ENCODE results near the gene ENGASE.

The ENGASE gene

DNA sequence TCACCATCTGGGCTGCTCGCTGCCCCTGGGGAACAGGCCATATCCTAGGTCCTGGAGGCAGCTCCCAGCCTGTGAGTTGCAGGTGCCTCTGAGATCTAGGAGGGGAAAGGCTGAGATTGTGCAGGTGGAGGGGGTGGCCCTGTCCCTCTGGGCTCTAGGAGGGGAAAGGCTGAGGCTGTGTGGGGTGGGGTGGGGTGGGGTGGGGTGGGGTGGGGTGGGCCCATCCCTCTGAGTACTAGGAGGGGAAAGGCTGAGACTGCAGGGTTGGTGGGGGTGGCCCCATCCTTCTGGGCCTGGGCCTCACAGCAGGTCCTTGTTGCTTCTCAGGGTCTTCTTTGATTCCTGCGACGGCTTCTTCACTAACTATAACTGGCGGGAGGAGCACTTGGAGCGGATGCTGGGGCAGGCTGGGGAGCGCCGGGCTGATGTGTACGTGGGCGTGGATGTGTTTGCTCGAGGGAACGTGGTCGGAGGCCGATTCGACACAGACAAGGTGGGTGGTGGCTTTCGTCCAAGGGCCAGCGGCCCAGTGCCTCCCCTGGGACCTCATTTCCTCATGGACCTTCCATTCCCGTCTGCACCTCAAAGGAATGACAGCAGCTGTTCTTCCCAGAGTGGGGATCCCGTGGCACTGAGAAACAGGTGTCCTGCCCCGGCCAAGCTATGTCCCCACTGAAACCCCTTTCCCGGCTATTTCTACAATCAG, 7.1 kb downstream of the ENGASE start:
- no peak for DNase-seq

DNA sequence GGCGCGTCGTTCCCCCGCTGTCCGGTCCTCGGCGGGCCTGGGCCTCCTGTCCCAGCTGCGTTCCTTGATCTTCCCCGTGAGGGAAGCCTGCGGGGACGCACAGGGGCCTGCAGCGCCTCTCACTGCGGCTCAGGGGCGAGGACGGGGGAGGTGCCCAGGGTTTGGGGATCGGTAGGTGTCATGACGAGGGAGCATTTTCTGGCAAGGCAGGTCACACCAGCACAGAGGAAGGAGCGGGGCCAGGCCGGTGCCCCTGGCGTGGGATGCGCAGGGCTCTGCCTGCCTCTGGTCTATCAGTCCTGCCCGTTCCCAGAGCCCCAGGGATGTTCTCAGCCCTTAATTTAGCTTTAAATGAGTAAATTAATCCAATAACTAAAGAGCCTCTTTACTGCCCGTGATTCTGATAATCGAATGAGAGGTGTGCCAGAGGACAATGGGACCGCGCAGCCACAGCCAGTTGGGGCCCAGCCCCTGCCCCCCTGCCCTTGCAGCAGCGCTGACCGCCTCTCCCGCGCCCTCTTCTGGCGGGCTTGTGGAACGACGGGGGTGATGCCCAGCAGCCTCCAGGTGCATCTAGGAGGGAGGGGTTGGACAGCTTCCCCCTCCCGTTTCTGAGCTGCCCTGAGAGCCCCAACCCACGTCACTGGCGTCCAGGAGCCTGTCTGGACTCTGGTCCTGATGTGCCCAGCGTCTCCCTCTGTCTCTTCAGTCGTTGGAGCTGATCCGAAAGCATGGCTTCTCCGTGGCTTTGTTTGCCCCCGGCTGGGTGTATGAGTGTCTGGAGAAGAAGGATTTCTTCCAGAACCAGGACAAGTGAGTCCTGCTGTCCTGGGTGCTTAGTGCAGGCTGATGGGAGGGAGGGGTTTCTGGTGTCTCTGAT, 7.9 kb downstream of the ENGASE start:
- no peak for DNase-seq

DNA sequence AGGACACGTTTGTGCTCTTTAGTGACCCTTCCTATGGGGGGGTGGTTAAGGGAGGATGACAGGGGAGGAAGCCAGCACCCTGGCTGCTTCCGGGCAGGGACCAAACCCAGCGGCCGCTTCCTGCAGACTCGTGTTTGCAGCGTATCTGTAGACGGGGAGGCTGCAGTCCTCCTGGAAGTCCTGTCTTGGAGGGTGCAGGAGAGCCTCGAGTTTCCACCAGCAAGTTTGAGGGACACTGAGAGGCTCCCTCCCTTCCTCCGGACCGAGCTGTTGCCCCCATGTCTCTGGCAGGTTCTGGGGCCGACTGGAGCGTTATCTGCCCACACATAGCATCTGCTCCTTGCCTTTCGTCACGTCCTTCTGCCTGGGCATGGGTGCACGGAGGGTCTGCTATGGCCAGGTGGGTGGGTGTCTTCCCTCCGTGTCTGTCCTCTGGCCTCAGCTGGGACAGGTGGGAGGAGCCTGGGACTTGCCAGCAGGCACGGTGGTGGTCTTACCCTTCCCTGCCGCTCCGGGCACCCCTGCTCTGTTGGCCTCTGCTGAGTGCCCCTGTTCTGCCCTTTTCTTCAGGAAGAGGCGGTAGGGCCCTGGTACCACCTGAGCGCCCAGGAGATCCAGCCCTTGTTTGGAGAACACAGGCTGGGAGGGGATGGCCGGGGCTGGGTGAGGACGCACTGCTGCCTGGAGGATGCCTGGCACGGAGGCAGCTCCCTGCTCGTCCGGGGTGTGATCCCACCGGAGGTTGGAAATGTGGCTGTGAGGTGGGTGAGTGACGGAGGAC, 8.8 kb downstream of the ENGASE start:
- DNase-seq = no peak

DNA sequence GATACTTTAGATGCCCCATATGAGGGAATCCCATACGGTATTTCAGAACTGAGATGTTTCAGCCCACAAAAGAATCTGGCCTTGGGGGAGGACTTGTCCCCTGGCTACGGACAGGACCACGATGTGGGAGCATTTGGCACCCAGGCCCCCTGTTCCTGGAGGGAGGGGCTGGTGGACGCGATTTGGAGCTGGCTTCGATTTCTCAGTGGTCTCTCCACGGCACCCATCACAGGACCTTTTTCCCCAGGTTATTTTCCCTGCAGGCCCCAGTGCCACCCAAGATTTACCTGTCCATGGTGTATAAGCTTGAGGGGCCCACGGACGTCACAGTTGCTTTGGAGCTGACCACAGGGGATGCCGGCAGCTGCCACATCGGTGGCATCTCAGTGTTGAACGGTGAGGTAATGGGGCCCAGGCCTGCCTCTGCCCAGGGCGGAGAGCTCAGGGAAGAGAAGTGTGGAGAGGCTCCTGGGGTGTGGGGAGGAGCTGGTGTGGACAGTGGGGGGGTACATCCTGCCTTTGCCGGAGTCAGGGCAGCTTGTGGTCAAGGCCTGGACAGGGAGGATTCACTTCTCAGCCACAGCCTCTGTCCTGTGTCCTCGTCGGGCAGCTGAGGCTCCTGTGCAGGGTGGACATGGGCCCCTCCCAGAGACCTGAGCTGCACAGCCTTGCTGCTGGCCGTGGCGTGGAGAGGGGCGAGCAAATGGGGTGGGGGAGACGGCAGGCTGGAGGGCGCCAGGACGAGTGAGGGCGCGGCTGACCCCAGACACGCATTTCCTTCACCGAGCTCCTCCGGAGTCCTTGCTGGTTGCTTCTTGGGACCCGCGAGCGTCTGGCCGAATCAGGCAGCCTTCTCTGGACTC, 9.9 kb downstream of the ENGASE start:
- DNase-seq = no peak

DNA sequence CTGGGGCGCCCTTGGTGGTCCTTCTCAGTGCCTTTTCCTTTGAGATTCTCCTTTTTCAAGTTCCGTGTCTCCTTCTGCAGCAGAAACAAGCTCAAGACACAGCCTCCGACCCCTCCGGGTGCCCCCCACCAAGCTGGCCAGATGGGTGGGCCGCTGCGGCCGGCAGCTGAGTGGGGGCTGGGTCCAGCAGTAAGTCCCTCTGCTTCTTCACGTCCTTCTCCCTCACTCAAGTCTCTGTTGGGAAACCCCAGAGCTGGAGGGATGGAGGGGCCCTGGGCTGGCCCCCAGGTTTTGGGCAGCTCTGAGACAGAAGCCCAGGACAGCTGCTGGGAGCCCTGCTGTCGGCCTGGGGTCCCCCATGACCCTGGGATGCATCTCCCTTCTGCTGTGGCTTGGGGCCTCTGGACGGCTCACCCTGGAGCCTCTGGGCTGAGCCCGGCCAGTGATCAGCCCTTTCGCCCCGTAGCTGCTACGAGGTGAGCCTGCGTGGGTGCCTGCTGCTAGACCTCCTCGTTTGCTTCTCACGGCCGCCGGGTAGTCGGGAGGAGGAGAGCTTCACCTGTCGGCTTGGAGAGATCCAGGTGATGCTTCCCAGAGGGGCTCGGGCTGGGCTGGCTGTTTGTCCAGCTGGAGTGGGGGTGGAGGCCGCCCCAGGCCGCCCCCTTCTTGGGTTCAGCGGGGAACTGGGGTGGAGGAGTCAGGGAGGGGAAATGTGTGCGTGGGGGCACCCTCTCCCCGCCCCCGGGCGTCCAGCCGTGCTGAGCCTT, 10.7 kb downstream of the ENGASE start:
- no peak for DNase-seq

DNA sequence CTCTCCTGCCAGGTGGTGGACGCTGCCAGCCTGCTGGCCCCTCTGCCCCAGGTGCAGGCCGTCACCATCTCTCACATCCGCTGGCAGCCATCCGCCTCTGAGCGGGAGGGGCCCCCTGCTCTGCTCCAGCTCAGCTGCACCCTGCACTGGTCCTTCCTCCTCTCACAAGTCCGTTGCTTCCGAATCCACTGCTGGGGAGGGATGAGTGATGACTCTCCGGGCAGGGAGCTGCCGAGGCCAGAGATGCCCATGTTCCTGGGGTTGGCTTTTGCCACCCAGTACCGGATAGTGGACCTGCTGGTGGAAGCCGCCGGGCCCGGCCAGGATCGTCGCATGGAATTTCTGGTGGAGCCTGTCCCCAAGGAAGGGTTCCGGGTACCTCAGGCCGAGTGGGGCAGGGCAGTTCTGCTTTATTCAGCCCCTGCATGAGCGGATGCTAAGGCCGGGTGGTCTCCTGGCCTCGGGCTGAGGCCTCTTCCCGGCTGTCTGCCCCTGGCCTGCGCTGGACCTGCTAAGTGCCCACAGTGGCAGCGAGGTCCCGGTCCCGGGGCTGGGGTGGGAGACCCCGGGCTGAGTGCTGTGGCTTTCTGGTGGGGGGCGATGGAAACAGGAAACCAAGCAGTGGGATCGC, 11.4 kb downstream of the ENGASE start:
- no peak for DNase-seq

DNA sequence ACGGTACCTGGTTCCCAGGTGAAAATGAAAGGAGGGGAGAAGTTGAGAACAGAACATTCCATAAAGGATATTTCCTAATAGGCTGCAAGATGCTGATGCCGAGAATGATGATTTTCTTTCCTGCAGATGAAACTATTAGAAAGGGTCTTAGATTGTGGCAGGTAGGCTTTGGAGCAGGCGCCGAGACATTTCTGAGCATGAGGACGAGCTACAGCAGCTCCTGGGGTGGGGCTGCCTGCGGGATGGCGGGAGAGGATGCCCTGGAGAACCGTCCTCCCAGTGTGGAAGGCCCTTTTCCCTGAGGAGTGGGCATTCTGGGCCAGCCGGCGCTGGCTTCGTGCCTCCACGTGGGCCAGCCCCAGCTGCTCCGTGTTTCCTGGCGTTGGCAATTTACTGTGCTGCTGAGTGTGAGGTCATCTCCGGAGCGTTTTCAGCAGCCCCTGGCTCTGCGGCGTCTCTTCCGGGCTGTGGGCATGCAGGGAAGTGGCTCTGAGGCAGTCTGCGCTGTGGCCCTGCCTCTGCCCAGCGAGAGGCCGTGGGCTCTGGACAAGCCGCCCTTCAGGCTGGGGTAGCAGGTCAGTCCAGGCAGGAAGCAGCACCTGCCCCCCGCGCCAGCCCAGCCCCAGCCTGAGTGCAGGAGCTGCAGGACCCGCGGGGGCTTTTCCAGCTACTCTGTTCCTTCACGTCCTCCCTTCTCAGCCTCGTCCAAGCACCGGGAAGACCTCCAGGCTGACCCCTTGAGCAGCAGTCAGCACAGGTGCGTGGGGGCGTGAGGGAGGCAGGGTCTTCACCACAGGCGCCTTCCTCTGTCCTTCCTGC, 12.2 kb downstream of the ENGASE start:
- no peak for DNase-seq

DNA sequence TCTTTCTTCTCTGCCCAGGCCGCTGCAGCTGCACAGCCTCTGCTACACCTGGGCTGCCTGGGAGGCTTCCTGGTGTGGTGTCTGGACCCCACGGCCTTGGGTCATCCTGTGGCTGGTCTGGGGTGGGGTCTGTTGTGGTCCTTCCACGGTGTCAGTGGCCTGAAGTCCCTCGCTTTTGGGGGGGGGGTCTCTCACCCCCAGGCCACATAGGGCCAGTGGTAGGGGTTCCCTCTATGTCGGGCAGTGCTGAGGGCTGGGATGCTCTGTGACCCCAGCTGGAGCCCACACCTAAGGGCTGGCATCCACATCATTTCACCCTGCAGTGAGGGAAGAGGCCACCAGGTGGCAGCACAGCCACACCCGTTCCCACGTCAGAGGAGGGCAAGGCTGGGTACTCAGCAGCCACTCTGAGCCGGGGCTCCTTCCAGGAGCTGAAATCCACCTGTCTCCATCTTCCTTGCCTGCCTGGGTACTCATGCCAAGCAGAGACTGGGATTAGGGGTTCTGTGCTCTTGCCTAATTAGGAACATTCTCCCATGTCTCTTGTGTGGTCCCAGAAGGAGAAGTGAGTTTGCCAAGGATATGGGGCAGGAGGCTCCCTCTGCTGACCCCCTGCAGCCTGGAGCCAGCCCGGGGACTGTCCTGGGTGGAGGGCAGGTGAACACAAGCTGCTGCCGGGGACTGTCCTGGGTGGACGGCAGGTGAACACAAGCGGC, 13.0 kb downstream of the ENGASE start:
- peak; percentile 20 for DNase-seq

DNA sequence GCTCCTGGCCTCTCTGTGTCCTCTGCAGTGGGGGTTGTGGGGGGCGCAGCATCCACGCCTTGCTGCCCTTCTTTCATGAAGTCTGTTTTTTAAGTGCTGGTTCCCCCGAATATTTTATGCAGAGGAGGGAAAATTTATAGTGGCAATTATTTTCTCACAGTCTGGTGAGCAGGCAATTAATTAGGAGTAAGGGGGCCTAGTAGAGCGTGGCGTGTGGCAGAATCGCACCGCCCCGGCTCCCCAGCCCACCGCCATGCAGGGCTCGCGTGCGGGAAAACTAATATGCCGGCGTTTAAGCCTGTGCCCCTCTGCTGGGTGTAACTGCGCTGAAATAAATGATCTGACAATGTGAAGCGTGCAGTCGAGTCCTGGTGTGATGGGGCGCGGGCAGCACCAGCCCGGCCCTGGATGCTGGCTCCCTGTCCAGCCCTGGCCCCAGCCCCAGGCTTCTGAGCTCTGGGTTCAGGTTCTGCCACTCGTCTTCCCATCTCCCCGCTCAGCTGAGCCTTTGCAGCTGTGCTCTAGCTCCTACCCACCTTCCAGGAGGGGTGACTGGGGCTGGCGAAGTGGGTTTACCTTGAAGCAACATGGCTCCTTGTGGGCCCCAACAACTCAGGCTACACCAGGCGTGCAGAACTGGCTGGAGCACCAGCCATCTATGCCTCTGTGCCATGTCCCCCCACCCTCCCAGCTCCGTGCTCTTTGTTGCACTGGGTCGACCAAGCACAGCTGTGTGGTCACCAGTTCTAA, 13.8 kb downstream of the ENGASE start:
- no peak for DNase-seq

DNA sequence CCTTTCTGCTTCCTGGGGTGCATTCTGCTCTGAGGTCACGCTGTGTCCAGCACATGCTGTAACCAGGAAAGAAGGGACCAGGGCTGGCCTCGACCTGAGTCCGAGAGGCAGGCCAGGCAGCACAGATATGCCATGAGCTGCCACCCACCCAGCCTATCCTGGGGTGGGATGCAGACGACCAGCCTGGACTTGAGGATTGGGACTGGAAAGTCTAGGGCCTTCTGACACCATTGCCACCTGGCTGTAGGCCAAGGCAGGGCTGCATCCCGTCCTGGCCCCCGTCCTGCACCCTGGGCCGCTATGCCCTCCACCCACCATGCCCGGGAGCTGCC, 14.3 kb downstream of the ENGASE start:
- DNase-seq = no peak

DNA sequence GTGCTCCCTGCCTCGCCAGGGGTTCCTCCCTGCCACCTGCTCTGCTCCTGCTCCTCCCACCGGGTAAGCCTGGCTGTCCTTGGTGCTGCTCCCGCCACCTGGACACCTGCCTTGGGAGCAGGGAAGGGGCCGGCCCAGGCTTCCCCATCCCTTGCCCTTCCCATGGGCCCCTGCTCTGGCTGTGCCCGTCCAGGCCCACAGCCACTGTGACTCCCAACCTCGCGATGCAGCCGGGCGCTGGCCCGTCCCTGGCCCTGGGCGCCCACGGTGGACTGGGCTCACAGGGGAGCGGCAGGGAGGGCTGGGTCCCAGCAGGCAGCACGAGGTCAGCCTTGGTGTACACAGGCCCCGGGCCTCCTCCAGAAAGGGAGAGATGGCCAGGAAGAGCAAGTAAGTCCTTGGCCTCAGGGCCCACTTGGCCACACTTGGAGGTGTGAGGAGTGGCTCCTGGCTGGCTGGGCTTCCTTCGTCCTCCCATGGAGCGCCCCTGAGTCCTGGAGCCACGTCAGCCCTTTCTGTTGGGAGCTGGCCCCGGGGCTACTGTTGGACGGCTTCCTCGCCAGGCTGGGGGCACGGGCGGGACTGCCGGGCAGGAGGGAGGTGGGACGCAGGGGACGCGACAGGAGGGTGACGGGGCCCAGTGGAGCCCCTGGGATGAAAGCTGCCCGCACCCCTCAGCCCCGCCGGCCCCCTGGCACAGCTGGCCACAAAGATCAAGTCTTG, 15.3 kb downstream of the ENGASE start:
- DNase-seq = no peak

DNA sequence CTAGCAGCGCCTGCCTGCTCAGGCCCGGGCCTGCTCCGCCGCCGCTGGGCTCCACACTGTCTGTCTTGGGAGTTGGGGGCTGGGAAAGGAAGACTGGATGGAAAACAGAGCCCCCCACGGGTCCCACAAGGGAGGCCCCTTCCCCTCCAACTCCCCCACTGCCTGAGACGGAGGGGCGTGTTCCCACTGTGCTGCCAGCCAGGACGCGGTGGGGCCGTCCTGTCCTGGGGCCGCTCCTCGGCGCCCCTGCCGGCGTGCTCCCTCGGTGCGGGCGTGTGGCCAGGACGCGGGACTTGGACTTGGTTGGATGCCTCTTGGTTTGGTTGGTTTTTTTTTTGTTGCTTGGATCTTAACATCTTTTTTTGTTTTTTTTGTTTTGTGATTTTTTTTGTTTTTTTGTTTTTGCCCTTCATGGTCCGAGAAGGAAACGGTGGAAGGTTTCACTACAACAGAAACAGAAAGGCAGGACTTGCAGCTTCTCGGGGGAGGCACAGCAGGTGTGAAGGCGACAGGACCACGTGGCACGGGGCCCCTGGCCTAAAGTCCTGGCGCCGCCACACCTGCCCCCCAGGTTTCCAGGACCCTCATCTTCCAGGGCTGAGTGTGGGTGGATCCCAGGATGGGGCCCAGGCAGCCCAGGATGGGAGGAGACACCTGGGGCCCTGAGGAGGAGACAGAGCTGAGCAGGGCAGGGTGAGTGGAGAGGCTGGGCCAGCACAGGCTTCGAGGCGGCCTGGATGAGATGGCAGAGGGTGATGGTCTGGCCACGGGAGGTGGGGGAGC, 16.0 kb downstream of the ENGASE start:
- DNase-seq = no peak

DNA sequence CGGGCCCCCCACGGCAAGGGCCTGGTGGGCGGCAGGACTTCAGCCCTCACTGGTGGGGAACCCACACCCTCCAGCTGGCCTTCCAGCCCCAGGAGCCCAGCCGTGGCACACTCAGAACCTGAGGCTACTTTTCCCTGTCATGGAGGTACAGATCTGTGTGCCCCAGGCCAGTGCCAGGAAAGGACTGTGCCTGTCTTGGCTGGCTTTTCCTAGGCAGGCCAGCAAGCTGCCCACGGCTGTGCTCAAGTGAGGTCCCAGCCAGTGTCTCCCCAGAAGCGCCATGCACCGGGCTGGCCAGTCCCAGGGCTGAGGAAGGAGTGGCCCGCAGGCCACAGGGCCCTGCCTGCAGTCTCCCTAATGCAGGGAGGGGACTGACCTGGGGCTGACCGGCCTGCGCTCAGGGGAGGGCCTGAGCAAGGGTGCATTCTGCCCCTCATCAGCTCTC, 16.6 kb downstream of the ENGASE start:
- DNase-seq = no peak

DNA sequence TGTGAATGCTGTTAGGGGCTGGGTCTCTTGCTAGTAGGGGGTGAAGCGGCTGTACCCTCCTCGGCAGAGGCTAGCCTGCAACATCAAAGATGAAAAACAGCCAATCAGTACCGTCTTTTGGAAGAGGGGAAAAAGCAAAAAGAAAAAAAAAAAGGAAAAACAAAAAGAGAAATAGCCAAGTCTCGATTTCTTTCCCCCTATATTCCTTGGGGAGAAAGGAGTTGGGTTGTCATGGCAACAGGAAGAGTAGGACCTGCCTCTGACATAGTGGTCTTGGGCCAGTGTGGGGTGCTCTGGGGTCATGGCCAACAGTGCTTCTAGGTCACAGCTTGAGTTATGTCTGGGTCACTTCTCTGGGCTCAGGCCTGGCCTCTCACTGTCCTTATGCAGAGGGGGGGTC, 17.9 kb downstream of the ENGASE start:
- DNase-seq = no peak

DNA sequence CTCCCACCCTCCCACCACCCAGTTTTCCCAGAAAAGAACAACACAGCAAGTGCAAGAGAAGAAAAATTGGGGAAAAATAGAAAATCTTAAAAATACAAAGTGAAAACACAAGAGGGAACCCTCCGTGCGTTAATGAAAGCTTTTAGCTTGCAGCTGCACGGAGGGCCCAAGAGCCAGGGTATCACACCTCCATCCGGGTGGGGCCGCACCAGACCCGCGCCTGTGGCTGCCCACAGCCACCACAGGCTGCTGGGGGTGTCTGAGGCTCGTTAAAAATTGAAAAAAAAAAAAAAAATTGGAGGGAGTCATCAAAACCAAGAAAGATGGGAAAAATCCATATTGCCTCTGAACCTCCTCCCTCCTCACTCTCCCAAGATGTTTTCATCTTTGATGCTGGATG, 18.6 kb downstream of the ENGASE start:
- DNase-seq = no peak

DNA sequence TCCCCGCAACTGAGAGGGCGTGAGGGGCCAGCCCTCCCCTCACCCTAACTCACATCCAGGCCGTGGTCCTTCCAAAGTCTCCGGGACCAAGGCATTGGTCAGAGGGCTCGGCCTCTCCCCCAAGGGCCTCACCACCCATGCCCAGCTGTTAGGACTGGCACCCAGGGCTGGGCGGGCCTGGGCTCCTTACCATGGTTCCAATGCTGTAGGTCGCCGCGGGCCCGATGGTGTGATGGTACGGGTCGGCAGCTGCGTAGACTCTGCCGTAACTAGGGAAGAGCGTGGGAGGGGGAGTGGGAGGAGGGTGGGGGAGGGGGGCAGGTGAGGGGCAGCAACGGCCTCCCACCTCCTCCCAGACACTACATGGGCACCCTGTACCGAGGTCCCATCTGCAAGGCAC, 19.6 kb downstream of the ENGASE start:
- DNase-seq = no peak

DNA sequence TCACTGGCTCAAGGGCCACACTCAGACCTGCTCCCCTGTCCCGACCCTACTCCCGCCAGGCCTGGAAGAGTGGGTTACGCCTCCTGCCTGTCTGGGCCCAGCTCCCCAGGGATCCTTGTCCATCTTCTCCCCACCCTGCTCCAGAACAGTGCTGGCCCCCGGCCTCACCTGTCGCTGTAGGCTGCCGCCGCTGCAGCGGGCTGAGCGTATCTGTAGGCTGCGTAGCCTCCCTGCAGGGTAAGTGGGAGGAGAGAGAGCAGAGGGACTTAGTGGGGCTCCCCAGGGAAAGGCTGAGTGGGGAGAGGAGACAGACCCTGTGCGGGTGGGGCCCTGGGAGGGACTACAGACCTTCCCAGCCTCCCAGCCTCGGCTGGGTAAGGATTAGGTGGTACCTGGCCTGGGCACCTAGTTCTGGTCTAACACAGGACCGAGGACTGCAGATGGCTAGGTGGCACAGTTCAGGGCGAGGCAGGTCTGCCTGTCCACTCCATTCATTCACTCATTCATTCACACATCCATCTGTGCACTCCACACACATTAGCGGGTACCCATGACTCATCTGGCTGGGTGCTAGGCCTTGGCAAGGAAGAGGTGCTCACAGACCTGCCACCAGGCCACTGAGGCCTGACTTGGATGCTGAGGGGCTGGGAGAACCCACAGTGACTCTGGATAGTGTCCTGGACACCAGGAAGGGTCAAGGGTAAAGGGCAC, 20.9 kb downstream of the ENGASE start:
- no peak for DNase-seq

Measured in NCI-H226 (cell line).